ENCODE results near the gene DIPK1A. TPM values are rescaled to one million over a fixed set of nuclear protein-coding genes. Genes with fewer than 3 reads are reported as not detected.

The DIPK1A gene
- total RNA-seq, 1 experiment from 2014 or later: 2.3 TPM

- no TSS peak for BruUV-seq (replicated peaks)
- Mint-ChIP-seq H3K36me3 (ENCODE audit: insufficient read depth, unreplicated experiment) (peaks cover 7% of the 10 kb centered on the region), H3K4me1 (ENCODE audit: low read depth, unreplicated experiment) (peaks cover 18% of the 10 kb centered on the region), H3K27ac (ENCODE audit: unreplicated experiment) (no peak overlapping the region), H3K4me3 (ENCODE audit: unreplicated experiment) (no peak overlapping the region), H3K27me3 (ENCODE audit: insufficient read depth, unreplicated experiment) (no peaks in the 10 kb centered on the region), H3K9me3 (ENCODE audit: unreplicated experiment) (no peaks in the 10 kb centered on the region)
- DNase-seq: no peak
- POLR2A ChIA-PET: interaction anchor here (0.6 kb wide), 1 partner anchor 100 kb away, joined by 3 read pairs; no protein-coding TSS in a partner anchor
- Histone ChIP-seq H3K27me3 (replicated peaks; ENCODE audit: control insufficient read depth, insufficient read depth, low read length) (no peaks in the 10 kb centered on the region), H3K36me3 (ENCODE audit: control insufficient read depth, insufficient read depth, low read length) (no peaks in the 10 kb centered on the region), H3K9me3 (no peaks in the 10 kb centered on the region), H3K4me3 (ENCODE audit: low read depth, low read length) (no peak overlapping the region), H3K4me1 (peaks cover 27% of the 10 kb centered on the region)
- CTCF ChIA-PET: no interaction called here
- intact Hi-C loops (cut with micrococcal nuclease; ENCODE audit: unreplicated experiment): loop anchor here (10.0 kb wide), 1 partner anchor 52 kb away; no protein-coding TSS in a partner anchor
- no peak for TF ChIP-seq CTCF (IDR thresholded peaks at IDR 0.05; ENCODE audit: insufficient read depth in 1 of 2, low read depth in 1 of 2, low read length in 1 of 2, severe bottlenecking in 1 of 2, unreplicated experiment in 1 of 2)
Measured at GRCh38 chr1:92956254-92957029, 4.8 kb downstream of the DIPK1A start.

GRCh38 chr1:92953491-92953890 is 7.8 kb downstream of the DIPK1A start:
- Histone ChIP-seq H3K4me3 (ENCODE audit: low read depth, low read length) (no peak overlapping the region), H3K4me1 (peaks cover 42% of the 10 kb centered on the region), H3K9me3 (no peaks in the 10 kb centered on the region), H3K27me3 (replicated peaks; ENCODE audit: control insufficient read depth, insufficient read depth, low read length) (no peaks in the 10 kb centered on the region), H3K36me3 (ENCODE audit: control insufficient read depth, insufficient read depth, low read length) (no peaks in the 10 kb centered on the region)
- H3K4me1 Mint-ChIP-seq (ENCODE audit: low read depth, unreplicated experiment): peaks cover 16% of the 10 kb centered on the region
- H3K36me3 Mint-ChIP-seq (ENCODE audit: insufficient read depth, unreplicated experiment): no peaks in the 10 kb centered on the region
- no peaks in the 10 kb centered on the region for H3K9me3 Mint-ChIP-seq (ENCODE audit: unreplicated experiment)
- no peaks in the 10 kb centered on the region for H3K27me3 Mint-ChIP-seq (ENCODE audit: insufficient read depth, unreplicated experiment)
- DNase-seq: no peak
- ChIA-PET CTCF (no interaction called here), POLR2A (no interaction called here)
- intact Hi-C loops (cut with micrococcal nuclease; ENCODE audit: unreplicated experiment): loop anchor here (10.0 kb wide), 1 partner anchor 49 kb away; no protein-coding TSS in a partner anchor
- no peak for TF ChIP-seq CTCF (IDR thresholded peaks at IDR 0.05; ENCODE audit: insufficient read depth in 1 of 2, low read depth in 1 of 2, low read length in 1 of 2, severe bottlenecking in 1 of 2, unreplicated experiment in 1 of 2)
- H3K4me3 Mint-ChIP-seq (ENCODE audit: unreplicated experiment): no peak overlapping the region
- BruUV-seq (replicated peaks): no TSS peak
- no peak overlapping the region for H3K27ac Mint-ChIP-seq (ENCODE audit: unreplicated experiment)

GRCh38 chr1:92952714-92953113 is 8.5 kb downstream of the DIPK1A start:
- Mint-ChIP-seq H3K36me3 (ENCODE audit: insufficient read depth, unreplicated experiment) (no peaks in the 10 kb centered on the region), H3K4me3 (ENCODE audit: unreplicated experiment) (no peak overlapping the region), H3K9me3 (ENCODE audit: unreplicated experiment) (peaks cover 4% of the 10 kb centered on the region), H3K27me3 (ENCODE audit: insufficient read depth, unreplicated experiment) (no peaks in the 10 kb centered on the region), H3K4me1 (ENCODE audit: low read depth, unreplicated experiment) (peaks cover 12% of the 10 kb centered on the region), H3K27ac (ENCODE audit: unreplicated experiment) (no peak overlapping the region)
- no peak overlapping the region for H3K4me3 ChIP-seq (ENCODE audit: low read depth, low read length)
- no peaks in the 10 kb centered on the region for H3K36me3 ChIP-seq (ENCODE audit: control insufficient read depth, insufficient read depth, low read length)
- no peaks in the 10 kb centered on the region for H3K9me3 ChIP-seq
- ChIA-PET CTCF (no interaction called here), POLR2A (no interaction called here)
- no peak for TF ChIP-seq CTCF (IDR thresholded peaks at IDR 0.05; ENCODE audit: insufficient read depth in 1 of 2, low read depth in 1 of 2, low read length in 1 of 2, severe bottlenecking in 1 of 2, unreplicated experiment in 1 of 2)
- BruUV-seq (replicated peaks): no TSS peak
- DNase-seq: no peak
- intact Hi-C loops (cut with micrococcal nuclease; ENCODE audit: unreplicated experiment): loop anchor here (10.0 kb wide), 1 partner anchor 48 kb away; no protein-coding TSS in a partner anchor
- H3K4me1 ChIP-seq: peaks cover 34% of the 10 kb centered on the region
- H3K27me3 ChIP-seq (replicated peaks; ENCODE audit: control insufficient read depth, insufficient read depth, low read length): no peaks in the 10 kb centered on the region
